Measurements from ENCODE around the gene DYNLT5.
"Not testable (repeated sequence)": the region's sequence is repeated elsewhere in the genome, so short reads cannot be mapped to it uniquely, and the experiment has no call there.

The DYNLT5 gene

GRCh38 chr1:66751160-66751559, 1.1 kb upstream of the DYNLT5 start:
- DNase-seq = no peak

DNA sequence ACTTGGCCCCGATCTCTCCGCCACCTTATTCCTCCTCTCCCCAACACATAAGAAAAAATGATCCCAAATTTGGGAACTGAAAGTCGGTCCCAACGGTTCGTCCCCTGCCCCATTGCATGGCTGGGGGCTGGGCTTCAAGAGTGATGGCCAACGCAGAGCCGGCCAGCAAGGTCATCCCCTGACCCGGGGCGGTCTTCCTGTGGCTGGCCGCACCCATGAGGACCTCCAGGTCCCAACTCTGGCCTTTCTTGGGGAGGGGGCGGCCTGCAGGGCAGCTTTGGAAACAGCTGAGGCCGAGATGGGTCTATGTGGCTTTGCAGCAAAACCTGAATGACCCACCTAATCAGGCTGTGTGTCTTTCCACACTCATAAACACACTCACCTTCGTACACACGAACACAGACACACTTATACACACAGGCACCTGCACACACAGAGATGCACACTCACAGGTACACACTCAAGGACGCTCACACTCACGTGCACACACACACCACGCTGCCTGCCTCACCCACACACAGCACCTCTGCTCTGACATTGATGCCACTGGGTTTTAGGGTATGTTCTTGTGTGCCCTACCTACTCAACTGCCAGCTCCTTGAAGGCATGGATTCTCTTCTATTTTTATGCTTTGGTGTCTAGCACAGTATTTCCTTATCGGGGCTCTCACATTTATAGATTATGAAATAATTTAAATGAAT, 562 bp downstream of the DYNLT5 start:
- no peak for DNase-seq

DNA sequence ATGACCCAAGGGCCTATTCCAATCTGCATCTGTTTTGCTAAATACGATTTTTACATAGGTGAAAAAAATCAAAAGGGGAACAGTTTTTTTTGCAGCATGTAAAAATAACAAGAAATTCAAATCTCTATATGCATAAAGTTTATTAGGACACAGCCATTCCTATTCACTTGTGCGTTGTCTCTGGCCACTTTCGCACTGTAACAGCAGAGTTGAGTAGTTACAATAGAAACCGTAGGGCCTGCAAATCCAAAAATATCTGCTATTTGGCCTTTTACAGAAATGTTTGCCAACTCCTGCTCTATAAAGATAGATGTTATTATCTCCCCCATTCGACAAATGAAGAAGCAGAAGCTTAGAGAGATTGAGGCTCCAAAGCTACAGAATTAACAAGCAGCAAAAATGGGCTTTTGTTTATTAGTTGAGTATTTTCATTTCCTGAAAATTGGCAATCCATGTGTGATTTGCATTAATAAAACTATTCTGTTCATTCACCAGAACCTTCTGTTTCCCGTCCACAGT, 5.5 kb downstream of the DYNLT5 start:
- DNase-seq = peak; percentile 92

GRCh38 chr1:66758241-66758755, 6.0 kb downstream of the DYNLT5 start:
- peak; percentile 96 for DNase-seq

DNA sequence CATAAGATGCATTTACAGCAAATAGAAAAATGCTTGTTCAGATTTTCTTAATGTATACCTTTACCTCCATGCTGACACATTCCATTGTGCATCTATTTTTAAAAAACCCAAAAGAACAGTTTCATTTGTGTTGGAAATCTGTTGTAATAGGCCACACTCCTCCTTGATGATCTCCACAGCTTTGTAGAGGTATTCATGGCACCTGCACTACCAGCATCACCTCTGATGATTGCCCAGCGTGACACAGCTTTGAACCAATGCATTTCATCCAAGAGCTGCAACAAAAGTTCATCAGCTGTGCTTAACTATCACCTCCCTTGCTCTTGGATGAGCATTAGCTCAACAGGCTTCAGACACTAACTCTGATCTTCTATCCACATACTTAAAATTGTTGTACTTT, 8.2 kb downstream of the DYNLT5 start:
- no peak for DNase-seq

GRCh38 chr1:66761221-66761620, 9.0 kb downstream of the DYNLT5 start:
- DNase-seq = no peak

DNA sequence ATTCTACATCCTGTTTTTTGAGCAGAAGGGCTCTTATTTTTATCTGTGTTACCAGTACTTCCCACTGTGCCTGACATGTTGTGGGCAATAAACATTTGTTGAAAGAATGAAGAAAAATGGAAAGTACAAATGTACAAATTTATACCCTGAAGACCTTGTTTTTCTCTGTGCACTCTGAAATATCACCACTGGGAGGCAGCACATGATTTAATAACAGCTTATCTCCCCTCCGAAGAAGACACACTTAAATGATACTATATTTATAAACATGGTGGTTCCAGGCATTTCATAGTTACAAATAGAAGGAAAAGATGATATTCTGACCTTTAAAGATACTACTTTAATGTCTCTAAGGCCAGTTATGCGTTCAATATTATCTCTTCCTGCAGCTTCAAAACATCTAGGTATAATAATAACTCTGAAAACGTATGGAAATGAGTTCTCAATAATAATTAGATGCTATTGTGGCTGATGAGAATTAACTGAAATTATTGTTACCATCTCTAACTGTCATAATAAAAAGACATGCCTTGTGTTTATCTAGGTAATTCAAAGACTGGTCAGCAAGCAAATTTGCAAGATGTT, 12.8 kb downstream of the DYNLT5 start:
- peak; percentile 88 for DNase-seq

GRCh38 chr1:66767626-66768025, 15.4 kb downstream of the DYNLT5 start:
- peak; percentile 69 for DNase-seq

DNA sequence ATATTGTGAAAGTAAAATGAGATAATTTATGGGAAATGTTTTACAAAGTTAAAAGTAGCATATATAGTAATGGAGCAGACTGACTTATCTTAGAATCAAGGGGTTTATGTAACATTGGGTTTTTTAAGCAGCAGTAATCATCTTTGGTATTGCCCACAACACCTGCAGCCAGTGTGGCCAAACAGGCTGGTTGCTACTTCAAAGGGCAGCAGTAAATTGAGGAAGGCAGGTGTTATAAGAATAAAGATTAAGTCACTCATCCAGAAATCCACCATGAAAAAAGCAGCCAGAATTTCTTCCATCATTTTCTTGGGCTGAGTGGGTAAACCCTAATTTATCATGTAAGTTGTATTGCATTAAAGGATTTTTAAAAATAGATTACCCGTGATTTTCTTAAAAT, 16.7 kb downstream of the DYNLT5 start:
- DNase-seq = no peak

- peak; percentile 77 for DNase-seq
Observed at GRCh38 chr1:66769512-66770229, 17.4 kb downstream of the DYNLT5 start.

- DNase-seq = no peak
Observed at GRCh38 chr1:66770240-66770639, 18.0 kb downstream of the DYNLT5 start.

GRCh38 chr1:66770694-66771093, 18.4 kb downstream of the DYNLT5 start:
- DNase-seq = no peak

DNA sequence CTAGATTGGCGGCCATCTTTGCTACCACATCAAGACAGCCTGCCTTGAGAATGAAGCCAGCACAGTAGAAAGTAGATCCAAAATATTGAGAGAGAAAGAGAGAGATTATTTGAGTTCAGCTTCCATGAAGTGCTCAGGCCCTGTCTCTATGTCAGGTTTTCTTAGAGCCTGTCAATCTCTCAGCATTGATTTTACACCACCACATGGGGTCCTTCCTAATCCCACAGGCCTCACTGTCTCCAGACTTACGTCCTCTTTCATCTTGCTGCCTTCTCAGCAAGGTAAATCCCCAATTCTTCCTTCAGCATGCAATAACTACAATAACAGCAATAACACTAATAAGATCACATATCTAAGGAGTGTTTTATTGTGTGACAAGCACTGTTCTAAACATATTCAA, 21.0 kb downstream of the DYNLT5 start:
- DNase-seq = no peak

- DNase-seq = no peak
Observed at GRCh38 chr1:66774438-66774837, 22.2 kb downstream of the DYNLT5 start.

DNA sequence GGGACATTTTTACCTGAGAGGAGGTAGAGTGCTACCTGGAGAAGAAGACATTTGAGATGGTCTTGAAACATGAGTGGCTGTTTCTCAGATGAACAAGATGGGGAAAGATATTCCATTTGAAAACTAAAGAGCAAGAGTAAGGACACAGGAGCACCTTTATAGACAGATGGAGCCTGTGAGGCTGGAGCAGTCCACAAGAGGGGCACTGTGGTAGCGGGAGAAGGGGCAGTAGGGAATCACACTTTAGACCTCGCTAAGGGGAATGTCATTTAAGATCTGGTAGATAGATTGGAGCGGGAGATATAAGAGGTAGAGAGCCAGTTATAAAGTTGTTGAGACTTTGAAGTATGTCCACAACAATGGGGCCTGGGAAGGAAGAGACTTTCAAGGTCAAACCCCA, 23.4 kb downstream of the DYNLT5 start:
- DNase-seq = no peak

DNA sequence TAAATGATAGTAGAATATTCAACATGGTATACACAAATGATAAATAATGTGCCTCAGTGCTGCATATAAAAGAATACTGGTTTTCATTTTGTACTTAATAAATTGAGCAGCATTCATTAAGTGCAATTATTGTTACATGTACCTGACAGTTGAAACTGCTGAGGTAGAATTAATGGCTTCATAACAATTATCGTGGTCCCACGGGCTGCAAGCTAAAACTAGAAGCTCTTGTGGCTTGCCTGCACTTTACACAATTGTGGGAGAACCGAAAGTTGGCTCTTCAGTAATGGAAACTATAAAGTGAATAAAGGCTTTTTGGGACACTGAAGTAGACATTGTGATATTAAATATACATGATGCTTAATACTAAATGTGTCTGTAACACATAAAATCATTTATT, 25.6 kb downstream of the DYNLT5 start:
- peak; percentile 44 for DNase-seq

GRCh38 chr1:66778266-66778665, 26.0 kb downstream of the DYNLT5 start:
- DNase-seq = no peak

DNA sequence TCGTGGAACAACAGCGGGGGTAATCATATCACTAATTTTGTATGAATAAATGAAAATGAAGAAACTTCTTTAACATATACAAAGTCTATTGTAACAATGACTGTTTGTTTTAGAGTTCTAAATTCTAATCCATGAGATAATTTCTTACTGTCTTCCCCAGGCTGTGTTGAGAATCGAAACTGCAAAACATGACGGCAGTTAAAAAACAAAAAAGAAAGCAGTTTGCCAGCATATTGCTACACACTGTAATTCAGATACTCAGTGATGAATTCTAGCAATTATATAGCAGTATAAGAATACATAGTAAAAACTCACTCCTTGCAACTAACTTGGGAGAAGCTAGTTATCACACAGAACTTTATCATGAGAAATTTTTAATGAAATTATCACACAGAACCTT, 26.7 kb downstream of the DYNLT5 start:
- DNase-seq = peak; percentile 49

DNA sequence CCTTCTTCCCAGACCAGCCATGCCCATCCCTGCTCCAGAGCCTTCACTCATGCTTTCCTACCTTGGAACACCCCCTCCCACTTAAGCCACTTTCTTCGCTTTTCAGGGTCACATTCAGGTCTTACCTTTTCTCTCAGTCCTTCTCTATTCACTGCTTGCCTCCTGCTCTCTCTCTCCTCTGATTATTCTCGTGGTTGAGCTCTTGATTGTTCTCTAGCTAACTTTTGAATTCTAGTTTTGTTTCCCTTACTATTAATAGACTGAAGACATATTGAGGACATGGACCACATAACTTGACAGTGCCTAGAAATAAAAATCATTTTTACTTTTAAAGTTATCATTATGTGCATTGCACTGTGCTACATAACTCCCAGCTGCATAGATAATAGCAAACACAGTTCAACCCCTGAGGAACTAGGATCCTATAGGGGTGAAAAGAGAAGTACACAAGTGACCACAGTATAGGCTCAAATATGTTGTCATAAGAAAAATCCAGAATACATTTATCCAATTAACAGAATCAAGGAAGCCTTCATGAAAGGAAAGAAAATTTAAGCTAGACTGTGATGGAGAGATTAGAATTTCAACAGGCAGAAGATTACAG, 27.3 kb downstream of the DYNLT5 start:
- peak; percentile 65 for DNase-seq

GRCh38 chr1:66785800-66786199, 33.5 kb downstream of the DYNLT5 start:
- not testable (repeated sequence) for DNase-seq

- DNase-seq = no peak
Observed at GRCh38 chr1:66787641-66788040, 35.4 kb downstream of the DYNLT5 start.

GRCh38 chr1:66788231-66788939, 36.1 kb downstream of the DYNLT5 start:
- no peak for DNase-seq

Measured in OCI-M1 (cell line).